NCI-H2196 treated with DMSO at 0.1 percent for 48 hours (cell line): ENCODE data around the gene XPR1.

Experiments used
- DNase-seq: peaks from one replicate; lab custom pipeline; 2025; ENCODE audit not compliant: unreplicated experiment; lab: John Stamatoyannopoulos, UW

The XPR1 gene

DNA sequence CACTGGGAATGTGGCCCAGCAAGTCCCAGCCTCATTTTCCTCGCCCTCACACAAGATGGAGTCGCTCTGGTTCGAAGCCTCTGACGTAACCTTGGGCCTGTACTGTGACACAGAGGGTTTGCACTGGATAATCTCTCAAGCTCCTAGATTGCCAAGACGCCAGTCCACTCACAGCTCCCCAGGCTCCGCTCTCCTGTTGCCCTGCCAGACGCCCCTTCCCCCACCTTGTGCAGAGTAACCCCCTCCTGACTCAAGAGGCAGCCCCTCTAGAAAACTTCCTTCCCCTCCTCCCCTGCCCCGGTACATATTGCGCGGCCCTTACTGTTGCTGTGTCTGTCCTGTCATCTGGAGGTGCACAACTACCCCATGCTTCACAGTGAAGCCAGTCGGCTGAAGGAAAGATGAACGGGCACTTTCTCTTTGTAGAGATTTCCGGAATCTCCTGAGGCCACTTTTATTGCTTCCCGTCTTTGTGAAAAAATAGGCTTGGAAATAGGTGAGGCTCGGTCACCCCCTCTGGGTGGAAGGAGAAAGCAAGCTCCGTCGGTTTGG is 279.9 kb downstream of the XPR1 start:
- no peak for DNase-seq

DNA sequence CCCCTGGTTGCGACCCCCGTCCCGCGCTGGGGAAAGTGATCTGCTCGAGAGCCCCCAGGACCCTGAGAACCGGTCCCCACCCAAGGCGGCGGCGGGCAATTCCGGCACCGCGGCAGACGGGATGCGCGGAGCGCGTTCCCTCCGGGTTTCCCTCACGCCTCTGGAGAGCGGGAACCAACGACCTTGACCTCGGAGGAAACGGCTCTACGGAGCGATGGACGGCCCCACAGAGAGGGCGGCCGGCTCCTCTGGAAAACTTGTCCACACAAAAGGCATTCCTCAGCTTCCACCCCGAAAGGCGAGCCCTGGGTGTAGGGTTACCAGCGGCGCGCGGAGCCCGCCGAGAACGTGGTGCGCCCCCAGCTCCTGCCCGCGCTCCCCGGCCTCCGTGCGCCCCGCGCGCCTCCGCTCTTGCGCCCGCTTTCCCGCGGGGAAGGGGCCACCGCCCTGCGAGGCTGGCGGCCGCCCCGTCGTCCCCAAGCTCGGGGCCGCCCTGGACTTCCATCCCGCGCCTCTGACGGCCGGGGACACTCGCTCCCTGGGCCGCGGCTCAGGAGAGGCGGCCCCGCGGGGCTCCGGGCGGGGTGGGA is 280.5 kb downstream of the XPR1 start:
- DNase-seq: no peak

DNA sequence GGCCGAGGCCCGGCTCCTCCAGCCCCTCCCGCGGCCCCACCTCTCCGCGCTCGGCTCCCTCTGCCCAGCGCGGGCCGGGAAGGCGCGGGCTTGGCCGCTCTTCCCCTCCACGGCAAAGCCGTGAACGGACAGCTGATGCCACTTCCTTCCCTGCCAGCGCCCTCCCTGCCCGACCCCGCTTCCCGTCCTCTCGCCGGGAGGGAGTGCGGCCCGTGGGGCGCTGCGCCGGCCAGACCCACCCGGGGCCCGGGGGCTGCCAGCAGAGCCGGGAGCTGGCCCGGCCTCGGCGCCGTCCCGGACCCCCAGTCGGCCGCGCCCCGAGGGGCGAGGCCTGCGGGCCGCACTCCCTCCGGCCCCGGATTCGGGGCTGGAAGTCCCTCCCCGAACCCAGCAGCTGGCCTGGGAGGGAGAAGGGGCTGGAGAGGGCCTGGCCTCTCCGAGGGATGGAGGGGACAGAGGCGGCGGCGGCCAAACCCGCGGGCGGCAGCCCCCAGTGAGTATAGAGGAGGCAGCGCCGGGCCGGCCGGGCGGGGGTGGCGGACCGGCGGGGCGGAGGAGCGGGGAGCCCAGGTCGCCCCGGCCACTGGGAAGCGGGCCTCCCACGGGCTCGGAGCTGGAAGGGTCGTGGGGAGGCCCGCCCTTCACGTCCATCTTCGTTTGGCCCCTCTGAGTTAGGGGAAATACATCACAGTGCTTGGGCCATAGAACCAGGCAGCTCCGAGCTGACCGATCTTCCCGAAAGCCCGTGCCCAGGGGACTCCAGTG is 281.2 kb downstream of the XPR1 start, which contains the start of gene KIAA1614:
Gene KIAA1614 (plus strand): TSS at position 97 of the 765 bp plus-strand sequence. CDS start 347 bp downstream, at position 444.
- no peak for DNase-seq

DNA sequence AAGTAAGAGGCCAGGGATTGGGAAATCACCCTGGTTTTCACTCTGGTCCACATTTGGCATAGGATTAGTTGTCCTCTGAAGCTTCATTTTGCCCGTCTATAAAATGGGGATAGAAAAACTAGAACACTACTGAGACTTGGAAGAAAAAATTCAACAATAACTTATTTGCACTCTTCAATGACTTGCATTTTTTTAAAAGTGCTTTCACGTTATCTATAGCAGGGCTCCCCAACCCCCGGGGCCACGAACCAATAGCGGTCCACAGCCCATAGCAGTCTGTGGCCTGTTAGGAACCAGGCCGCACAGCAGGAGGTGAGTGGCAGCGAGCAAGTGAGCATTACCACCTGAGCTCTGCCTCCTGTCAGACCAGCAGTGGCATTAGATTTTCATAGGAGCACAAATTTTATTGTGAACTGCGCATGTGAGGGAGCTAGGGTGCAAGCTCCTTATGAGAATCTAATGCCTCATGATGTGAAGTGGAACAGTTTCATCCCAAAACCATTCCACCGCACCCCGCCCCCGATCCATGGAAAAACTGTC is 283.7 kb downstream of the XPR1 start:
- DNase-seq: no peak

DNA sequence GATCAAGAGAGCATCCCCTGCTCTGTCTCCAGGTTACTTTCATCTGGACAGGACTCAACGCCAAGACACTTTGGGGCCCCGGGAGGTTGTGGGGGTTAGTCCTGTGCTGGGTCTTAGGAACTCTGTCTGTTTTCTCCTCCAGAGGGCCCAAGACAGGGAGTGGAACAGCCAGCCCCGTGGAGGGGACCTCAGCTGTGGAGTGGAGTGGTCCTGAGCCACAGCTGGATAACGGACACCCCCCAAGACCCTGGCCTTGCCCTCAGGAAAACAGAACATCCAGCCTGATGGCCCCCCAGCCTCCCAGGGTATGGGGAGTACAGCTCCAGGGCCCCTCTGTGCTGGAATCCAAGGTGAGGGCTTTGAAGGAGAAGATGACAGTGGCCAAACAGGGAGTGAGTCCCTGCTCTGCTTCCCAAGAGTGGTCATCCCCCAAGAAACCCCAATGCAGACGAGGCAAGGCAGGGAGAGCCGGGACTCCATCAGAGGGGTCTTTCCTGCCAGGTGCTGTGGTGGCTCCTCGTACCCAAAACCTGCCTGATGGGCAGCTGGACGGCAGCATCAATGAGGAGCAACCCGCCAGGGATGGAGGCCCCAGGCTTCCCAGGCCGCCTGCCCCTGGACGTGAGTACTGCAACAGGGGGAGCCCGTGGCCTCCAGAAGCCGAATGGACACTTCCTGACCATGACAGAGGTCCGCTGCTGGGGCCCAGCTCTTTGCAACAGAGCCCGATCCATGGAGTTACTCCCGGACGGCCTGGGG is 284.4 kb downstream of the XPR1 start:
- DNase-seq: no peak

DNA sequence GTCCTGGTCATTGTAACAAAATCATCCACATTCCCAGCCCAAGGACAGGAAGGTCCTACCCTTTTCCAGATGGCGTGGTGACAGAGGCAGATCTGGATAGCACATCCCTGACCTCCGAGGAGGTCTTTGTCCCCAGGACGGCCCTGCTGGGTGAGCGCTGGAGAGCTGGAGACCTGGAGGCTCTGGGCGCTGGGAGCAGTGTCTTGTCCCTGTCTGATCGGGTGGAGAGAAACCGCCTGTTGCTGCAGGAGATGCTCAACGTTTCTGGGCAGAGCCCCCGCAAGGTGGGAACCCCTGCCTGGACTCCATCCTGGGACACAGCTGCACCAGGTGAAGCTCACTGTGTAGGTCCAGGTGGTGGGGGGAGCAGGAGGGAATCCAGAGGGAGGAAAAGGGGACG is 284.9 kb downstream of the XPR1 start:
- no peak for DNase-seq

DNA sequence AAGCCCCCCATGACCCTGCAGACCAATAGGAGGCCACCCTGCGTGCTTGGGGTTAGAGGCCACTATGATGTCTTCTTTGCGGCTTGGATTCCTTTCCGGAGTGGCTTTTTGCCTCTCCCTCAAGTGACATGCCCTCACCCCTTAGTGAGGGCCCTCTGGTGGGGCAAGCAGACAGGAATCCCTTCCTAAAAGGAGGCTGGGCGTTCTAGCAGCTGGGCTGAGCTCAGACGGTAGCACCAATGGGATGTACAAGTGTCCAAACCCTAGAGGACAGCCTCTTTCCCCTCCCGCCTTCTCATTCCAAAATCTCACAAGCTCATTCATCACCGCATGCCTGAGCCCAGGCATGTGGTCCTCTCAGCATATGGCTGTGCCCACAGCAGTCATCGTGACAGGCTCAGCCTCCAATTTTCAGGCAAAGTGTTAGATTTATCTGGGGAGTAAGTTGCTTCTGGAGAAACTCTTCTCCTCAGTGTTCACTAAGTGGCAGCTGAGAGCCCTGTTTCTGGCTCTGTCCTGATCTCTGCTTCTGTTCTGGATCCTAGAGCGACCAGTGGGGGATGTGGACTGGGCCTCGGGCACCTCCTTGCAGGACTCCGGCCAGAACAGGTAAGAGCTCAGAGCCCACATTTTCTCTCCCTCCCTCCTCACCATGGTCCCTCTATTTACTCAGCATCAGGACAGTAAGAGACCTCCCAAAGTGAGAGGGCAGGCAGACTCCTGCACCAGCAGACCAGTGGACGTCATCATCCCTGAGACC is 285.7 kb downstream of the XPR1 start:
- DNase-seq: no peak

DNA sequence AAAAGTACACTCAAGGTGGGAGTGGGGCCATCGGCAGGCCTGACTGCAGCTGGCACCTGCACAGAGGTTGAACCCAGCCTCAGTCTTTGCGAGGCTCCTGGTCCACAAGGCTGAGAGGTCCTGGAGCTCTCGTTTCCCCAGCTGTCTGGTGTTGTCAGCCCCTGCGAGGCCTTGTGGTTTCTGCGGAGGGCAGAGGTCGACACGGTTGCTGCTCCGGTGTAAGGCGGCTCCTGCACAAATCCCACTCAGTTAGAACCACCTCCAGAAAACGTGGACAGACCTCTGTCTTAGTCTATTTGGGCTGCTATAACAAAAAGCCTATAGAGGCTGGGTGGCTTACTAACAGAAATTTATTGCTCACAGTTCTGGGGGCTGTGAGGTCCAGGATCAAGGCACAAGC is 286.7 kb downstream of the XPR1 start:
- DNase-seq: no peak

DNA sequence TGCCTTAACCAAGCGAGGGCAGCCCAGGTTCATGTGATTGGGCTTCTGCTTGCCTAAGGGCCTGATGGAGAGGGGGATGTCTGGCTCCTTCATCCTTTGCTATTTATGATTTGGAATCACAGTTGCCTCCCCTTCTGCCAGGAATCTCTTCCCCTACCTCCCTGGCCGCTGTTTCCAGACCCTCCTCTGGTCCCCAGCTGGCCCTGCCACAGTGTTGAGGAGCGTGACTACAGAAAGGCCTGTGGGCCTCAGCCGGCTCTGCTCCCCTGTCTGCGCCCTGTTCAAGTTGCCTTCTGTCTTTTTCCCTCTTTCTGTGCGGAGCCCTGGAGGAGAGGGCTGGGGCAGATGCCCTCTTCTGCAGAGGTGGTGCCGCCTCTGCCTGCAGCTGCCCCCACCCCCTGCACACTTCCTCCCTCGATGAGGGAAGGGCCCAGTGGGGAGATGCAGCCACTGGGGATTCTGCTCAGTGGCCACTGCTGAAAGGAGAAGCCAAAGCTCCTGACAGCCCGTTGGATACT is 287.4 kb downstream of the XPR1 start:
- no peak for DNase-seq

DNA sequence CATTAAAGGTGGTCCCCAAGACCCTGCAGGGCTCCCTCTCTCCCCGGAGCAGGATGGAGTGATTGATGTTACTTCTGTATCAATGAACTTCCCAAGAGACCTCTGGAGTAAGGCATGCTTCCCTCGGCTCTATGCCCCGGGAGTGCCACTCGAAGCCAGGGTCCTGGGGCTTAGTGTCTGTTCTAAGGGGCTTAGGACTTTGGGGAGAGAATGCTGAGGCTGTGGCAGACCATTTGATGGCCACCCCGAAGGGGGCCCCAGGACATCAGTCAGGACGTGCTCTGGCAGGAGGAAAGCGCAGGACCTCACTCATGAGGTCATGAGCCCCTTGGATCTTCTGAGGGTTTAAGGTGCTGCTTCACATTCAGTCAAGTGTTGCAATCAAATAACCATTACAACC is 288.4 kb downstream of the XPR1 start:
- no peak for DNase-seq

DNA sequence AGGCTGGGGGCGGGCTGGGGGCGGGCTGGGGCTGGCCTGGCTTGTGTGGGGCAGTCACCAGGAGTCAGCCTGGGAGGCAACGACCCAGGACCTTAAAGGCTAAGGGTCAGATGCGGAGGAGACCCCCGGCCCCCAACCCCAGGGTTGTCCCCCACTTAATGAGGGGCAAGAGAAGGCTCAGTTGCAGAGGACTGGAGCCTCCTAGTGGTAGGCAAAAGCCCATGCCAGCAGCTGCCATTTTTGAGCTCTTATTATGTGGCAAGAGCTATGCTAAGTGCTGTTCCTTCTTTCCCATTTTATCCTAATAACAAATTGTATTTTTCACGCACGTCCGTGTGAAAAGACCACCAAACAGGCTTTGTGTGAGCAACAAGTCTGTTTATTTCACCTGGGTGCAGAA is 288.9 kb downstream of the XPR1 start:
- no peak for DNase-seq

DNA sequence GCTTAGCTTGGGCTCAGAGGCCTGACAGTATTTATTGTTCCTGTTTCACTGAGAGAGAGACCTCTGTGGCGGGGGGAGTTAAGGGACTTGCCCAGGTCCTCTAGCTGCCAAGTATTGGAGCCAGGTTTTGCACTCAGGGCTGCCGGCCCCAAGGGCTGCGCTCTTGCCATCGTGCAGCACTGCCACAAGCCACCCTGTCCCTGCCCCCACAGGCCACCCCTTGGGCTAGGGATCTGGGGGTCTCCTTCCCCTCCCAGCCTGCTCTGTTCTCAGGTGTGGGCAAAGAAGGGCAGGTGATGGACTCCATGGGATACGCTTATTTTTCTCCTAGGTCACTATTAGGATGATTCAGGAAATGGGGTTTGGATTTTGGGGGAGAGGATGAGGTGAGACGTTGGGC is 289.6 kb downstream of the XPR1 start:
- DNase-seq: no peak

DNA sequence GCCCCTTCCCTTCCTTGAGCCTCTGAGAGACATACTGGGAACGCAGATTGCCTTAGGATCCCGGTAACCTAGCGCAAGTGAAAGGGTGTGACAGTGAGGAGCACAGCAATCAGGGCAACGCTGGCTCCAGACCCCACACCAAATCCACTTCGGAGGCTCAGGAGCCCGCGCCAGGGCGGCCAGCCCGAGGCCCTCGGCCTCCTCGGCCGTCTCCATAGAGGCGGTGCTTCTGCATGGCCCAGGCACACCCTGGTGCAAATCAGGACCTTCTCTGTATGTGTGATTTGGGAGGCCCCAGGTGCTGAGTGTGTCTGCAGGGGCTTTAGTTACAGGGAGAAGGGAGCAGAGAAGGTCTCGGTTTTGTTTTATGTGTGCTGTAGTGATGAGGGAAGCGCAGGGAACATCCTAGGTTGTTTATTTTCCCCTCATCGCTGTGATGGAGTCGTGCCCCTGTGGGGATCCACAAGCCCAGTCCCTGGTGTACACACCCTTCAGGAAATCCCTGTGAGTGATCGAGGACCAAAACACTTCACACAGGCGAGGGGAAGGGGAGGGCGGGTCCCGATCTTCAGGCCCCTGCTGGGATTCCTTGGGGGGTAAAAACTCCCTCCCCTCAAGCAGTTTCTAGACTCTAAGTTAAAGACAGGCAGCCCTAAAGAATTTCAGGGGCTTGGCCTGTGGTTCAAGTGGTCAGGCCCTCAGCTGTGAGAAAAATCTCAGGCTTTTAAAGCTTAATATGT is 290.2 kb downstream of the XPR1 start:
- no peak for DNase-seq

DNA sequence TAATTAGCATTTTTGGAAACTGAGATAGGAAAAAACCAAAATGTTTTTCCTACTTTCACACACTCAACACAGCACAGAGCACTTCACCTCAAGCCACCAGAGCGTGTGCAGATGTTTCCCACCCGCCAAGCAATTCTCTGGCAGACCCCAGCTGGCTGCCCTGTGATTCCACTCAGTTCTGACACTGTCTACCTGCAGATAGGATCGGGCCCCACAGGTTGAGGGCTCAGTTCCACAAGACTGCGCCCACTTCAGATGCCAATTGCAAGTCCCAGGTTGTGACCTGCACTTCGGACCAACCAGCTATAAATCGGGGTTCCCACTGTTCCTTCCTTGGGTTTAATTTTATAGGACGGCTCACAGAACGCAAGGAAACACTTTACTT is 290.8 kb downstream of the XPR1 start:
- DNase-seq: no peak

DNA sequence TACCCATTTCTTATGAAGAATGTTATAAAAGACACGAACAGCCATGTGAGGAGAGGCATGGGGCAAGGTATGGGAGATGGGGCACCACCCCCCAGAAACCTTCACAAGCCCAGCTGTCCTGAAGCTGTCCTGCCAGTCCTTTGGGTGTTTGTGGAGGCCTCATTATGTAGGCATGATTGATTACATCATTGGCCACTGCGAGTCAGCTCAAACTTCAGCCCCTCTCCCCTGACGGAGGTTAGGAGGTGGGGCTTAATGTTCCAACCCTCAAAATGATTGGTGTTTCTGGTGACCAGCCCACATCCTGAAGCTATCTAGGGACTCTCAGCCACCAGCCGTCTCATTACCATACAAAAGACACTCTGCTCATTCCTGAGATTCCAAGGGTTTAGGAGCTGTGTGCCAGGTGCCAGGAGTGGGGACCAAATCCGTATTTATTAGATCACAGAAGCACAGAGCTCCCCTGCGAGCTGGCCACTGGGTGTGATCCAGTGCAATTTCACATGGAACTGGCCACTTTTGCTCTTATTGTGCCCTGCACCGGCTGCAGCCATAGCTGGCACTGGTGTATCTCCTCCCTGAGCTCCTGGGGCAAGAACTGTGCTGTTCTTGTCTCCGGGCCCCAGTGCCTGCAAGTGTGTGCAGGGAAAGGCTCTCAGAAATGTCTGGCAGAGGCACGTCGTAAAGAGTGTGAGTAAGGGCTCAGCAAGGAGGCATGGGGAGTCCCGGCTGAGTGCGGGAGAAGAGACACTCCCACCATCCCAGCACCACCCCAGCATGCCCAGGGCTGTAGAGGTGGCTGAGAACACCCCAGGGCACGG is 291.4 kb downstream of the XPR1 start:
- no peak for DNase-seq

DNA sequence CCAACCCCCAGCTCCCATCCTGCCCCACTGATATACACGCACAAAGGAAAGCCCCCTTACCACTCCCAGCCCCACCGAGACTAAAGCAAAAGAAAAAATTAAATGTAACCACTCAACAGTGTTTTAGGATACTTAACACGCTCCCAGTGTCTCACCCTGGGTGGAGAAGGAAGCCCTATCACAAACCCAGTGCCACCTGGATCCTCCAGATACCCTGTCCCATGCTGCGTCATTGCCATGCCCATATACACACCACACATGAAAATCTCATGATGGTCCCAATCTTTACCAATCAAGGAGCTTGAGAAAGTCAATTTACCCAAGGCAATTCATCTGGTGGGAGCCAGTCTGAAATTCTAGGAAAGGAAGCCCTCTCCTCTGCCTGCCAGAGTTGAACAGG is 292.1 kb downstream of the XPR1 start:
- DNase-seq: no peak

DNA sequence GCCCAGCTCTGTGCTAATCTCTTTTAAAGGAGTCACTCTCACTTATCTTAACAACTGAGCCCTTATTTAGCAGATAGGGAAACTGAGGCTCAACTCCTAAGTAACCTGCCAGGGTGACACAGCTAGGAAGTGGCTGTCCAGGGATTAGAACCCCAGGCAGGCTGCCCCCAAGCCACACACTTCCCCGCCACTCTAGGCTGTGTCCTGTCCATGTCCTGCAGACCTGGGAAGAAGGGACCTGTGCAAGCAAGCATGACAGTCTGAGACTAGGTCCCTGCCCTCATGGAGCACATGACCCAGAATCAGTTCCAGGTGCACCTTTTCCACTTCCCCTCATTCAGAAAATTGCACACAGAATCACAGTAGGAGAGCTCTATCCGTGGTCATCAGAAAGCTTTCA is 293.1 kb downstream of the XPR1 start:
- no peak for DNase-seq

DNA sequence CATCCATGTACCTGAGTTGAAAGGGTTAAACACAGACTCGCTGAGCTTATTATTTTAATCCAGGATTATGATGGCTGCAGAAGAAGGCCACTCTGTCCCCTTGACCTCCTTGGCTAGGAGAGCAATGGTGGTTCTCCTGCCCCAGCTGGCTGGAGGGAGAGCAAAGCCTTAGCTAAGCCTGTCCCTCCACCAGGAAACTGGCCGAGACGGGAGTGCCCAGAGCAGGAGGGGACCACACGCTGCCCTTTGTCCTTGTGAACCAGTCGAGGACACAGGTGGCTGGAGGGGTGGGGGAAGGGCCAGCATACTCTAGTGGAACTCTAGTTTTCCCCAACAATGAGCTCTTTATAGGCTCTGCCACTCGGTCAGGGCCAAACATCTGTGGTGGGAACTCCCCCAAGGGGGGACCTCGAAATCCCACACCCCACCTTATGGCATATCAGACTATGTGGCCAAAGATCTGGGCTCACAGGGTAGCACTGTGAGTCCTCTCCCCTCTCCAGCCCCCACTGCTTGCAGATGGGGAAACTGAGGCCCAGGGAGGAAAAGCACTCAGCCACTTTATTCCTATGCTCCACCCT is 293.7 kb downstream of the XPR1 start:
- DNase-seq: no peak
